ENCODE measurements around the gene CERS4. TPM values are rescaled to one million over a fixed set of nuclear protein-coding genes. Genes with fewer than 3 reads are reported as not detected.

Gene CERS4
- total and polyA plus RNA-seq, 2 donors (not counting 3 experiments of a cell fraction or from before 2014, with no cell fraction given) = 4.9 to 7.7 TPM

- intact Hi-C loops (cut with micrococcal nuclease) = no loop called here
- Histone ChIP-seq H3K4me3 (replicated peaks in 1 of 3; ENCODE audit: insufficient read depth in 1 of 3, low read depth in 1 of 3, low read length in 3 of 3) (no peak overlapping the region), H3K9me3 (replicated peaks; ENCODE audit: control insufficient read depth, insufficient read depth, low read length) (no peaks in the 10 kb centered on the region), H3K36me3 (ENCODE audit: control insufficient read depth in 2 of 2, extremely low read depth in 1 of 2, insufficient read depth in 2 of 2, low read length in 2 of 2) (peaks cover 0 to 4% of the 10 kb centered on the region in 2 experiments), H3K9ac (replicated peaks; ENCODE audit: extremely low read depth, insufficient read depth, low read length) (no peak overlapping the region), H3K27ac (ENCODE audit: insufficient read depth, low read depth, low read length) (no peak overlapping the region), H4K20me1 (replicated peaks; ENCODE audit: control insufficient read depth, extremely low read depth, insufficient read depth, low read length) (no peaks in the 10 kb centered on the region), H3K27me3 (ENCODE audit: control insufficient read depth in 2 of 2, insufficient read depth in 2 of 2, low read length in 2 of 2) (no peaks in the 10 kb centered on the region), H3K4me2 (ENCODE audit: insufficient read depth, low read length) (no peak overlapping the region), H3K4me1 (ENCODE audit: control insufficient read depth, extremely low read depth, insufficient read depth, low read length) (peaks cover 12% of the 10 kb centered on the region), H3K9me1 (replicated peaks; ENCODE audit: control insufficient read depth, extremely low read depth, insufficient read depth, low read length) (no peaks in the 10 kb centered on the region), H3K79me2 (ENCODE audit: control insufficient read depth, insufficient read depth, low read length) (peaks cover 11% of the 10 kb centered on the region), H2AFZ (ENCODE audit: low read depth, low read length) (no peak overlapping the region)
- BruUV-seq (replicated peaks) = no TSS peak
- dilution Hi-C loops (cut with MboI; ENCODE audit: extremely low pct_ligation_motif_present, low sequenced_read_pairs) = no loop called here
- ChIA-PET POLR2A (no interaction called here), CTCF (no interaction called here)
- no peak for DNase-seq (ENCODE audit: low read depth, low spot score)
- TF ChIP-seq EZH2 (IDR thresholded peaks at IDR 0.05; ENCODE audit: borderline replicate concordance, low read depth, low read length, severe bottlenecking) (no peak), POLR2AphosphoS5 (IDR thresholded peaks at IDR 0.05; ENCODE audit: insufficient read depth, low read depth, low read length) (no peak), POLR2A (IDR thresholded peaks at IDR 0.05; ENCODE audit: low read depth, low read length) (no peak), MYC (IDR thresholded peaks at IDR 0.05; ENCODE audit: low read depth, low read length) (no peak), GATA2 (IDR thresholded peaks at IDR 0.05; ENCODE audit: insufficient read depth, insufficient read length, low read depth, low read length) (no peak), FOS (IDR thresholded peaks at IDR 0.05; ENCODE audit: borderline replicate concordance, insufficient read depth, low read length) (no peak), JUN (IDR thresholded peaks at IDR 0.05; ENCODE audit: borderline replicate concordance, insufficient read depth, insufficient read length, low read depth) (no peak)
- TF ChIP-seq, protein P1, sequence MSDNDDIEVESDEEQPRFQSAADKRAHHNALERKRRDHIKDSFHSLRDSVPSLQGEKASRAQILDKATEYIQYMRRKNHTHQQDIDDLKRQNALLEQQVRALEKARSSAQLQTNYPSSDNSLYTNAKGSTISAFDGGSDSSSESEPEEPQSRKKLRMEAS (IDR thresholded peaks at IDR 0.05; ENCODE audit: insufficient read depth, insufficient read length) = no peak
- TF ChIP-seq, protein P2, sequence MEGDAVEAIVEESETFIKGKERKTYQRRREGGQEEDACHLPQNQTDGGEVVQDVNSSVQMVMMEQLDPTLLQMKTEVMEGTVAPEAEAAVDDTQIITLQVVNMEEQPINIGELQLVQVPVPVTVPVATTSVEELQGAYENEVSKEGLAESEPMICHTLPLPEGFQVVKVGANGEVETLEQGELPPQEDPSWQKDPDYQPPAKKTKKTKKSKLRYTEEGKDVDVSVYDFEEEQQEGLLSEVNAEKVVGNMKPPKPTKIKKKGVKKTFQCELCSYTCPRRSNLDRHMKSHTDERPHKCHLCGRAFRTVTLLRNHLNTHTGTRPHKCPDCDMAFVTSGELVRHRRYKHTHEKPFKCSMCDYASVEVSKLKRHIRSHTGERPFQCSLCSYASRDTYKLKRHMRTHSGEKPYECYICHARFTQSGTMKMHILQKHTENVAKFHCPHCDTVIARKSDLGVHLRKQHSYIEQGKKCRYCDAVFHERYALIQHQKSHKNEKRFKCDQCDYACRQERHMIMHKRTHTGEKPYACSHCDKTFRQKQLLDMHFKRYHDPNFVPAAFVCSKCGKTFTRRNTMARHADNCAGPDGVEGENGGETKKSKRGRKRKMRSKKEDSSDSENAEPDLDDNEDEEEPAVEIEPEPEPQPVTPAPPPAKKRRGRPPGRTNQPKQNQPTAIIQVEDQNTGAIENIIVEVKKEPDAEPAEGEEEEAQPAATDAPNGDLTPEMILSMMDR (IDR thresholded peaks at IDR 0.05; ENCODE audit: extremely low read depth in 1 of 2, insufficient read depth in 1 of 2, low read depth in 1 of 2, low read length in 2 of 2) = no peak
- FAIRE-seq = no peak
Measured at GRCh38 chr19:8305798-8306197, 96.6 kb downstream of the CERS4 start.
